HepG2 (cell line): ENCODE data around the gene ERVMER34-1. TPM values are rescaled to one million over a fixed set of nuclear protein-coding genes. Genes with fewer than 3 reads are reported as not detected.

ENCODE experiments used
- SRSF1 ChIP-seq: fragments of 200-400 bp; formaldehyde crosslinking; optimal IDR thresholded peaks from 2 replicates; pipeline ENCODE3; 2017; ENCODE audit warnings: mild to moderate bottlenecking, low read depth, low read length, moderate library complexity
- TBX2 ChIP-seq: sonication (generic); formaldehyde crosslinking; IDR thresholded peaks from 2 replicates; pipeline ENCODE4 v1.5.0; 2020; ENCODE audit warnings: missing genetic modification reagents, mild to moderate bottlenecking, borderline replicate concordance
- ZNF569 ChIP-seq: sonication (generic); formaldehyde crosslinking; IDR thresholded peaks from 2 replicates; pipeline ENCODE4 v1.5.0; 2020; ENCODE audit warnings: mild to moderate bottlenecking, missing genetic modification reagents, moderate library complexity, borderline replicate concordance
- polyA plus RNA-seq, 8 experiments: library from polyadenylated mRNA; depleted of rRNA in 3 of 8; stranded (reverse) in 7 of 8; unstranded in 1 of 8; fragments of >200 nt; fragmentation: Illumina TruSeq in 4 of 8; extraction: Trizol in 4 of 8; gene quantifications; 2 replicates each; pipeline versions ENCODE4 v1.2.1 to v1.2.3, GENCODE V29; 2011 to 2016; ENCODE audit warnings: low read depth in 4 of 8, missing spikeins in 1 of 8, mixed read lengths in 1 of 8; ENCODE audit not compliant: insufficient read depth in 1 of 8
- total RNA-seq, 5 experiments: library from RNA; depleted of rRNA; stranded (reverse); fragments of >200 nt; fragmentation: Illumina TruSeq; extraction: Trizol; gene quantifications; 2 replicates each; pipeline ENCODE4 v1.2.3, GENCODE V29; 2016; ENCODE audit warnings: low read depth in 1 of 5
- TF ChIP-seq, protein P1 (sequence below): fragments of 450-650 bp; IDR thresholded peaks from 2 replicates; pipeline ENCODE4 v1.6.1; 2017; ENCODE audit warnings: mild to moderate bottlenecking
- TF ChIP-seq, protein P2 (sequence below): fragments of 450-650 bp; IDR thresholded peaks from 2 replicates; pipeline ENCODE4 v1.6.1; 2017
- TF ChIP-seq, protein P3 (sequence below): sonication (generic); formaldehyde crosslinking; IDR thresholded peaks from 2 replicates; pipeline ENCODE4 v1.5.1; 2020; ENCODE audit warnings: mild to moderate bottlenecking, missing genetic modification reagents, borderline replicate concordance
- TF ChIP-seq, protein P4 (sequence below): sonication (generic); formaldehyde crosslinking; conservative IDR thresholded peaks from 2 replicates; pipeline ENCODE4 v1.4.0; 2020; ENCODE audit warnings: missing genetic modification reagents
- TF ChIP-seq, protein P5 (sequence below): sonication (generic); formaldehyde crosslinking; IDR thresholded peaks from 2 replicates; pipeline ENCODE4 v1.5.0; 2020; ENCODE audit warnings: missing genetic modification reagents
- TF ChIP-seq, protein P6 (sequence below): sonication (generic); formaldehyde crosslinking; IDR thresholded peaks from 2 replicates; pipeline ENCODE4 v1.5.1; 2020; ENCODE audit warnings: mild to moderate bottlenecking, missing genetic modification reagents

The ERVMER34-1 gene
- total and polyA plus RNA-seq, 2 of the 13 experiments (the other 11 are each of a cell fraction or from before 2014, with no cell fraction given): 0.04 to 0.35 TPM

- TF ChIP-seq, protein P1, sequence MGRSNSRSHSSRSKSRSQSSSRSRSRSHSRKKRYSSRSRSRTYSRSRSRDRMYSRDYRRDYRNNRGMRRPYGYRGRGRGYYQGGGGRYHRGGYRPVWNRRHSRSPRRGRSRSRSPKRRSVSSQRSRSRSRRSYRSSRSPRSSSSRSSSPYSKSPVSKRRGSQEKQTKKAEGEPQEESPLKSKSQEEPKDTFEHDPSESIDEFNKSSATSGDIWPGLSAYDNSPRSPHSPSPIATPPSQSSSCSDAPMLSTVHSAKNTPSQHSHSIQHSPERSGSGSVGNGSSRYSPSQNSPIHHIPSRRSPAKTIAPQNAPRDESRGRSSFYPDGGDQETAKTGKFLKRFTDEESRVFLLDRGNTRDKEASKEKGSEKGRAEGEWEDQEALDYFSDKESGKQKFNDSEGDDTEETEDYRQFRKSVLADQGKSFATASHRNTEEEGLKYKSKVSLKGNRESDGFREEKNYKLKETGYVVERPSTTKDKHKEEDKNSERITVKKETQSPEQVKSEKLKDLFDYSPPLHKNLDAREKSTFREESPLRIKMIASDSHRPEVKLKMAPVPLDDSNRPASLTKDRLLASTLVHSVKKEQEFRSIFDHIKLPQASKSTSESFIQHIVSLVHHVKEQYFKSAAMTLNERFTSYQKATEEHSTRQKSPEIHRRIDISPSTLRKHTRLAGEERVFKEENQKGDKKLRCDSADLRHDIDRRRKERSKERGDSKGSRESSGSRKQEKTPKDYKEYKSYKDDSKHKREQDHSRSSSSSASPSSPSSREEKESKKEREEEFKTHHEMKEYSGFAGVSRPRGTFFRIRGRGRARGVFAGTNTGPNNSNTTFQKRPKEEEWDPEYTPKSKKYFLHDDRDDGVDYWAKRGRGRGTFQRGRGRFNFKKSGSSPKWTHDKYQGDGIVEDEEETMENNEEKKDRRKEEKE: no peak
- TF ChIP-seq ZNF569 (CRISPR knock-in tag) (no peak), SRSF1 (peak; percentile 32), TBX2 (CRISPR knock-in tag) (peak; percentile 77)
- TF ChIP-seq, protein P2, sequence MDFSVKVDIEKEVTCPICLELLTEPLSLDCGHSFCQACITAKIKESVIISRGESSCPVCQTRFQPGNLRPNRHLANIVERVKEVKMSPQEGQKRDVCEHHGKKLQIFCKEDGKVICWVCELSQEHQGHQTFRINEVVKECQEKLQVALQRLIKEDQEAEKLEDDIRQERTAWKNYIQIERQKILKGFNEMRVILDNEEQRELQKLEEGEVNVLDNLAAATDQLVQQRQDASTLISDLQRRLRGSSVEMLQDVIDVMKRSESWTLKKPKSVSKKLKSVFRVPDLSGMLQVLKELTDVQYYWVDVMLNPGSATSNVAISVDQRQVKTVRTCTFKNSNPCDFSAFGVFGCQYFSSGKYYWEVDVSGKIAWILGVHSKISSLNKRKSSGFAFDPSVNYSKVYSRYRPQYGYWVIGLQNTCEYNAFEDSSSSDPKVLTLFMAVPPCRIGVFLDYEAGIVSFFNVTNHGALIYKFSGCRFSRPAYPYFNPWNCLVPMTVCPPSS: no peak
- TF ChIP-seq, protein P3, sequence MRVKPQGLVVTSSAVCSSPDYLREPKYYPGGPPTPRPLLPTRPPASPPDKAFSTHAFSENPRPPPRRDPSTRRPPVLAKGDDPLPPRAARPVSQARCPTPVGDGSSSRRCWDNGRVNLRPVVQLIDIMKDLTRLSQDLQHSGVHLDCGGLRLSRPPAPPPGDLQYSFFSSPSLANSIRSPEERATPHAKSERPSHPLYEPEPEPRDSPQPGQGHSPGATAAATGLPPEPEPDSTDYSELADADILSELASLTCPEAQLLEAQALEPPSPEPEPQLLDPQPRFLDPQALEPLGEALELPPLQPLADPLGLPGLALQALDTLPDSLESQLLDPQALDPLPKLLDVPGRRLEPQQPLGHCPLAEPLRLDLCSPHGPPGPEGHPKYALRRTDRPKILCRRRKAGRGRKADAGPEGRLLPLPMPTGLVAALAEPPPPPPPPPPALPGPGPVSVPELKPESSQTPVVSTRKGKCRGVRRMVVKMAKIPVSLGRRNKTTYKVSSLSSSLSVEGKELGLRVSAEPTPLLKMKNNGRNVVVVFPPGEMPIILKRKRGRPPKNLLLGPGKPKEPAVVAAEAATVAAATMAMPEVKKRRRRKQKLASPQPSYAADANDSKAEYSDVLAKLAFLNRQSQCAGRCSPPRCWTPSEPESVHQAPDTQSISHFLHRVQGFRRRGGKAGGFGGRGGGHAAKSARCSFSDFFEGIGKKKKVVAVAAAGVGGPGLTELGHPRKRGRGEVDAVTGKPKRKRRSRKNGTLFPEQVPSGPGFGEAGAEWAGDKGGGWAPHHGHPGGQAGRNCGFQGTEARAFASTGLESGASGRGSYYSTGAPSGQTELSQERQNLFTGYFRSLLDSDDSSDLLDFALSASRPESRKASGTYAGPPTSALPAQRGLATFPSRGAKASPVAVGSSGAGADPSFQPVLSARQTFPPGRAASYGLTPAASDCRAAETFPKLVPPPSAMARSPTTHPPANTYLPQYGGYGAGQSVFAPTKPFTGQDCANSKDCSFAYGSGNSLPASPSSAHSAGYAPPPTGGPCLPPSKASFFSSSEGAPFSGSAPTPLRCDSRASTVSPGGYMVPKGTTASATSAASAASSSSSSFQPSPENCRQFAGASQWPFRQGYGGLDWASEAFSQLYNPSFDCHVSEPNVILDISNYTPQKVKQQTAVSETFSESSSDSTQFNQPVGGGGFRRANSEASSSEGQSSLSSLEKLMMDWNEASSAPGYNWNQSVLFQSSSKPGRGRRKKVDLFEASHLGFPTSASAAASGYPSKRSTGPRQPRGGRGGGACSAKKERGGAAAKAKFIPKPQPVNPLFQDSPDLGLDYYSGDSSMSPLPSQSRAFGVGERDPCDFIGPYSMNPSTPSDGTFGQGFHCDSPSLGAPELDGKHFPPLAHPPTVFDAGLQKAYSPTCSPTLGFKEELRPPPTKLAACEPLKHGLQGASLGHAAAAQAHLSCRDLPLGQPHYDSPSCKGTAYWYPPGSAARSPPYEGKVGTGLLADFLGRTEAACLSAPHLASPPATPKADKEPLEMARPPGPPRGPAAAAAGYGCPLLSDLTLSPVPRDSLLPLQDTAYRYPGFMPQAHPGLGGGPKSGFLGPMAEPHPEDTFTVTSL (CRISPR knock-in tag): 0 out of 2 replicates have a peak, but pooled peaks have one; percentile 58
- TF ChIP-seq, protein P4, sequence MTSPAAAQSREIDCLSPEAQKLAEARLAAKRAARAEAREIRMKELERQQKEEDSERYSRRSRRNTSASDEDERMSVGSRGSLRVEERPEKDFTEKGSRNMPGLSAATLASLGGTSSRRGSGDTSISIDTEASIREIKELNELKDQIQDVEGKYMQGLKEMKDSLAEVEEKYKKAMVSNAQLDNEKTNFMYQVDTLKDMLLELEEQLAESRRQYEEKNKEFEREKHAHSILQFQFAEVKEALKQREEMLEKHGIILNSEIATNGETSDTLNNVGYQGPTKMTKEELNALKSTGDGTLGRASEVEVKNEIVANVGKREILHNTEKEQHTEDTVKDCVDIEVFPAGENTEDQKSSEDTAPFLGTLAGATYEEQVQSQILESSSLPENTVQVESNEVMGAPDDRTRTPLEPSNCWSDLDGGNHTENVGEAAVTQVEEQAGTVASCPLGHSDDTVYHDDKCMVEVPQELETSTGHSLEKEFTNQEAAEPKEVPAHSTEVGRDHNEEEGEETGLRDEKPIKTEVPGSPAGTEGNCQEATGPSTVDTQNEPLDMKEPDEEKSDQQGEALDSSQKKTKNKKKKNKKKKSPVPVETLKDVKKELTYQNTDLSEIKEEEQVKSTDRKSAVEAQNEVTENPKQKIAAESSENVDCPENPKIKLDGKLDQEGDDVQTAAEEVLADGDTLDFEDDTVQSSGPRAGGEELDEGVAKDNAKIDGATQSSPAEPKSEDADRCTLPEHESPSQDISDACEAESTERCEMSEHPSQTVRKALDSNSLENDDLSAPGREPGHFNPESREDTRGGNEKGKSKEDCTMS: no peak
- TF ChIP-seq, protein P5, sequence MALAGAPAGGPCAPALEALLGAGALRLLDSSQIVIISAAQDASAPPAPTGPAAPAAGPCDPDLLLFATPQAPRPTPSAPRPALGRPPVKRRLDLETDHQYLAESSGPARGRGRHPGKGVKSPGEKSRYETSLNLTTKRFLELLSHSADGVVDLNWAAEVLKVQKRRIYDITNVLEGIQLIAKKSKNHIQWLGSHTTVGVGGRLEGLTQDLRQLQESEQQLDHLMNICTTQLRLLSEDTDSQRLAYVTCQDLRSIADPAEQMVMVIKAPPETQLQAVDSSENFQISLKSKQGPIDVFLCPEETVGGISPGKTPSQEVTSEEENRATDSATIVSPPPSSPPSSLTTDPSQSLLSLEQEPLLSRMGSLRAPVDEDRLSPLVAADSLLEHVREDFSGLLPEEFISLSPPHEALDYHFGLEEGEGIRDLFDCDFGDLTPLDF (CRISPR knock-in tag): peak; percentile 64; the same call in 1 of the 2 replicates
- TF ChIP-seq, protein P6, sequence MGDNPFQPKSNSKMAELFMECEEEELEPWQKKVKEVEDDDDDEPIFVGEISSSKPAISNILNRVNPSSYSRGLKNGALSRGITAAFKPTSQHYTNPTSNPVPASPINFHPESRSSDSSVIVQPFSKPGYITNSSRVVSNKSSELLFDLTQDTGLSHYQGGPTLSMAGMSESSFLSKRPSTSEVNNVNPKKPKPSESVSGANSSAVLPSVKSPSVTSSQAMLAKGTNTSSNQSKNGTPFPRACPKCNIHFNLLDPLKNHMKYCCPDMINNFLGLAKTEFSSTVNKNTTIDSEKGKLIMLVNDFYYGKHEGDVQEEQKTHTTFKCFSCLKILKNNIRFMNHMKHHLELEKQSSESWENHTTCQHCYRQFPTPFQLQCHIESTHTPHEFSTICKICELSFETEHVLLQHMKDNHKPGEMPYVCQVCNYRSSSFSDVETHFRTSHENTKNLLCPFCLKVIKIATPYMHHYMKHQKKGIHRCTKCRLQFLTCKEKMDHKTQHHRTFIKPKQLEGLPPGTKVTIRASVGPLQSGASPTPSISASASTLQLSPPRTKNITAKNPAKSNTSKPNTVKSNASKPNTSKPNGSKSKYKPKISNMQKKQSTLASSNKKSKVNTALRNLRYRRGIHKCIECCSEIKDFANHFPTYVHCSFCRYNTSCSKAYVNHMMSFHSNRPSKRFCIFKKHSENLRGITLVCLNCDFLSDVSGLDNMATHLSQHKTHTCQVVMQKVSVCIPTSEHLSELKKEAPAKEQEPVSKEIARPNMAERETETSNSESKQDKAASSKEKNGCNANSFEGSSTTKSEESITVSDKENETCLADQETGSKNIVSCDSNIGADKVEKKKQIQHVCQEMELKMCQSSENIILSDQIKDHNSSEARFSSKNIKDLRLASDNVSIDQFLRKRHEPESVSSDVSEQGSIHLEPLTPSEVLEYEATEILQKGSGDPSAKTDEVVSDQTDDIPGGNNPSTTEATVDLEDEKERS (CRISPR knock-in tag): no peak
These were observed 38.7 kb downstream of the ERVMER34-1 start (continued) for GRCh38 chr4:52712251-52713130.
